Endometrial microvascular endothelial cells (primary cell): ENCODE measurements around the gene COX8A. TPM values are rescaled to one million over a fixed set of nuclear protein-coding genes. Genes with fewer than 3 reads are reported as not detected.

Experiments
- in situ Hi-C: cut with HindIII; loops from 2 replicates; pipeline ENCODE4 v1.10.0; 2017; ENCODE audit warnings: low sequenced_read_pairs, low pct_unique_long_range_greater_than_20kb; ENCODE audit errors: inconsistent ontology term
- total RNA-seq: library from RNA; depleted of rRNA; stranded (reverse); fragments of >200 nt; gene quantifications from one replicate; pipeline ENCODE4 v1.2.3, GENCODE V29; 2015; ENCODE audit errors: inconsistent ontology term

Gene COX8A
- total RNA-seq, 1 donor from 2014 or later, result 596 TPM

DNA sequence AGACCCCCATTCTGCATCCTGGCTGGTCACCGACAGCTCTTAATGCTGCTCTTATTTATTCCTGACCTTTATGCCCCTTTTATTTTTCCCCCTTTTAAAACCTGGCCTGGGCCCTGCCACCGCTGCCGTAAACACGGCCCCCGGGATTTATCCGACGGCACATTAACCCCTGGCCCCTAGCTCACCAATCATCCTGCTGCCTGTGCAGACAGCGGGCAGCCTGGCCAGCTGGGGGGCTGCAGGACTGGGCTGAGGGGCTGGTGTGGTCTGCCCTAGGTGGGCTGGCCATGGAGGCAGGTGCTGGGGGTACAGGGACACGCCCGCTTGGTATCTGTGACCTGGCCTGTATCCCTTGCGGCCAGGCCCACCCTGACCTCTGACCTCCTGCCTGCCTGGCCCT lies 39.9 kb downstream of the COX8A start:
- in situ Hi-C loops, result no loop called here

DNA sequence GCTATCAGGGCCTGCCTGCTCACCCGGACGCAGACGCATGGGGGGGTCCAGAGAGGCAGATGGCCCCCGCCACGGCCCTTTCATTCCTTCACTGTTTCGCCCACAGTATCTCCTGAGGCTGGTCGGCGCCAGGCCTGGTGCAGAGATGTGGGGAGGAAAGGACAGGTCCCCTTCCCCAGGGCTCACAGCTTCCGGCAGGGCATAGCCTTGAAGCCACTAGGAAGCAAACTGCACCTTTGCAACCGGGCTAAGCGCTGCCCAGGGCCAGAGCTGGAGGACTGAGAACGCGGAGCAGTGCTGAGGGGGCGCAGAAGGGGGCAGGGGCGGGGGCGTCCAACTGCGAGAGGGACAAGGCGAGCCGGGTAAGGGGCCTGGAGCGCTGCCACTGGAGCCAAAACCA lies 41.1 kb downstream of the COX8A start:
- in situ Hi-C loops, result no loop called here

- in situ Hi-C loops, result no loop called here
These were observed 41.8 kb downstream of the COX8A start for GRCh38 chr11:64015935-64016845.

GRCh38 chr11:64017945-64018224 lies 43.5 kb downstream of the COX8A start:
- in situ Hi-C loops, result no loop called here

DNA sequence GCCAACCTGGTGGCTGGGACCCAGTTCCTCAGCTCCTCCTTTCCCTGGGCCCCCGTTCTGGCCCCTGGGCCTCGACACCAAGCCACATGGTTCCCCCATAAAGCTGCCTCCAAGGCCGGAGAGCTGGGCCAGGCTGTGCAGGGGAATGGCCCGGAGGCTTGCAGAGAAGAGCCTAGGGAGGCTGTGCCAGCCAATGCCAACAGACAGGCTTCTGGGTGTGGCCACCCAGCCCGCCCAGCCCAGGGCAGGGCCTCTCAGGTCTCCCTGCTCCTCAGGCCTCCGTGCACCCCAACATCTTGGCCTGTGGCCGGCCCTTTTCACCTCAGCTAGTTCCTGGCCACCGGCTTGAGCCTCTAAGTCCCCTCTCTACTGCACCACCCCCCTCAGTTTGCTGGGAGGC lies 43.9 kb downstream of the COX8A start:
- in situ Hi-C loops, result no loop called here

DNA sequence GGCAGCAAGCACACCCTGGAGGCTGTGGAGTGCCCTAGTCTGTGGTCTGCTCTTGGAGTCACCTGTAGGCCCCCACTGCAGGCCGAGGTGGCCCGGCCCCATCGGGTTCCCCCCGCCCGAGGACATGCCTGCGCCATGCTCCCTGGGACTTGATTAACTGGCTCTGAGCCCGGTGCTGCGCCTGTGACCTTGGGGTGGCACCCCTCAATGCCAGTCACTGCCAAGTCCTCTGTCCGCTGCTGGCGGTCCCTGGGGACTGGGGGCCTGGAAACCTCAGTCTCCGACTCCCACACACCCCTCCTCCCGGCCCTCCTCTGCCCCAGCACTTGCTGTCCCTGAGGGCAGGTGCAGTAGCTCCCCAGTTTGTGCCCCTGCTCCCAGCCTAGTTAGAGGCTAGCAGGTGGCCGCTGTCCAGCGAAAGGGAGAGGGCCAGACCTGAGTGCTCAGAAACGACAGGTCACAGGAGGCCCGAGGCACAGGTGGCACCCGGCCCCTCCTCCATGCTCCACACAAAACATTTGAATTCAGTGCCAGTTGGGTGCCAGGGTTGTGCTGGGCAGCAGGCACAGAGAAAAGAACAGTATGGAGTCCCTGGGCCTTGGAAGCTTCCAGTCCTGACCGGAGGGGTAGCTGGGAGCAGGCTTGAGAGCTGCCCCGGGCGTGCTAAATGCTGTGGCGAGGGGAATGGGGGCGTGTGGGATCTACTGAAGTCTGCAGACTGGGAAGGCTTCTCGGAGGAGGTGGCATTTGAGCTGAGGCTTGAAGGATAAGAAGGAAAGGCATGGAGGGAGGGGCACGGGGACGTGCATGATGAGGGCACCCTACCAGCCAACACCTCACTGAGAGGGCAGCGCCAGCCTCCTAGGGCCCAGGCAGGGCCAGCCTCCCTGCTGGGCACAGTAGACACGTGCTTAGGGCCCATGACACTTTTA lies 45.0 kb downstream of the COX8A start:
- in situ Hi-C loops, result no loop called here

DNA sequence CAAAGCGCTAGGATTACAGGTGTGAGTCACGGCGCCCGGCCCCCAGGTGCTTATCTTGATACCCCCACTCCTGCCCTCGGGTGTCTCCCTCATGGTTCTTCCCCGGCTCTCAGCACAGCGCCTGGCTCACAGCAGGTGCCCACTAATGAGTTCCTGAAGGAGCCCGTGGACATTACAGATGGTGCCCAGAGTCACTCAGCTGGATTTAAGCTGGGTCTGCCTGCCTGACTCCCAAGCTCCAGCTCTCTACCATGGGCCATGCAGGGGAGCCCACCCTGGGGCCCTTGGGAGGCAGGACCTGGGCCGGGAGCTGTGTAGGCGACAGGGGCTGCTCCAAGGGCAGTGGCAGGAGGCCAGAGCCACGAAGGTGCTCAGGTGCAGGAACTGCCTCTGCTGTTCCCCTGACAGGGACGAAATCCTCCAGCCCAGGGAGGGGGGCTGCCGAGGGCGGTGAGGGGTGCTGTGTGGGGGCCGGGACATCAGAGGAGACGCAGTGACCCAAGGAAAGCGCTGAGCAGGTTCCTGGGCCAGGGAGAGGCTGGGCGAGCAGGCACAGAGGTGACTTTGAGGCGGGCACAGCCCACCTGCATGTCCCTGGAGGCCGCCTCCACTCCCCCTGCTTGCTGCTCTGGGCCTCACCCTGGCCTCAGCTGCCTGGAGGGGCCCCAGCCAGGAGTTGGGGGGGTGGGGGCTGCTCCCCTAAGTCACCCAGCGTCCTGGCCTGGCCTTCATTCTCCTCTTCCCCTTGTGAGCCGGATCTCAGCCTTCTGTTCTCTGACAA lies 46.7 kb downstream of the COX8A start:
- in situ Hi-C loops, result no loop called here

- in situ Hi-C loops, result no loop called here
These were observed 47.3 kb downstream of the COX8A start for GRCh38 chr11:64021757-64022093.

DNA sequence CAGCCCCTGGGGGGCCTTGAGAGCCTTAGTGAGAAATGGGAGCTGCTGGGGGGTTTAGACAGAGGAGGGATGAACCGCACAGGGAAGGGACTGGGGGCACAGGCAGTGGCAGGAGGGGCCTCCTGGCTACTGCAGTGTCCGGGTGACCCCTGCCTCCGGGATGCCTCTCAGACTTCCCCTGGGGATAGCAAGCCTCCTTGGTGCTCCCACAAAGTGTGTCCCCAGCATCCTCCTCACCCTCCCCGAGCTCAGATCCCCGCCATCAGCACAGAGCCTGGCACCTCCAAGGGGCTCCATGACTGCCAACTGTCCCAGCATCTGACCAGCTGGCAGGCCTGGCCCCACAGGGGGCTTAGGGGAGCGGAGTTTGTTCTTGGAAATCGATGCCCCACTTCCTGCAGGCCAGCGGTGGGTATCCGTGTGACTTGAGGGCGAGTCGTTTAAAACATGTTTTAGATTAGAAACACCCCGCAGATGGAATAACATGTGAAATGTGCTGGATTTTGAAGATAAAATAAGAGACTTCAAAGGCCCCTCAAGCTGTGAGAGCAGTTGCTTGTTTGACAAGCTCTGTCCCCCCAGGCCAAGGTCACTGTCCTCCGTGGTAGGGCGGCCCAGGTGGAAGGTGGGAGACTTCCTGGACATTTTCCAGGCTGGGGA lies 47.8 kb downstream of the COX8A start:
- in situ Hi-C loops, result no loop called here

DNA sequence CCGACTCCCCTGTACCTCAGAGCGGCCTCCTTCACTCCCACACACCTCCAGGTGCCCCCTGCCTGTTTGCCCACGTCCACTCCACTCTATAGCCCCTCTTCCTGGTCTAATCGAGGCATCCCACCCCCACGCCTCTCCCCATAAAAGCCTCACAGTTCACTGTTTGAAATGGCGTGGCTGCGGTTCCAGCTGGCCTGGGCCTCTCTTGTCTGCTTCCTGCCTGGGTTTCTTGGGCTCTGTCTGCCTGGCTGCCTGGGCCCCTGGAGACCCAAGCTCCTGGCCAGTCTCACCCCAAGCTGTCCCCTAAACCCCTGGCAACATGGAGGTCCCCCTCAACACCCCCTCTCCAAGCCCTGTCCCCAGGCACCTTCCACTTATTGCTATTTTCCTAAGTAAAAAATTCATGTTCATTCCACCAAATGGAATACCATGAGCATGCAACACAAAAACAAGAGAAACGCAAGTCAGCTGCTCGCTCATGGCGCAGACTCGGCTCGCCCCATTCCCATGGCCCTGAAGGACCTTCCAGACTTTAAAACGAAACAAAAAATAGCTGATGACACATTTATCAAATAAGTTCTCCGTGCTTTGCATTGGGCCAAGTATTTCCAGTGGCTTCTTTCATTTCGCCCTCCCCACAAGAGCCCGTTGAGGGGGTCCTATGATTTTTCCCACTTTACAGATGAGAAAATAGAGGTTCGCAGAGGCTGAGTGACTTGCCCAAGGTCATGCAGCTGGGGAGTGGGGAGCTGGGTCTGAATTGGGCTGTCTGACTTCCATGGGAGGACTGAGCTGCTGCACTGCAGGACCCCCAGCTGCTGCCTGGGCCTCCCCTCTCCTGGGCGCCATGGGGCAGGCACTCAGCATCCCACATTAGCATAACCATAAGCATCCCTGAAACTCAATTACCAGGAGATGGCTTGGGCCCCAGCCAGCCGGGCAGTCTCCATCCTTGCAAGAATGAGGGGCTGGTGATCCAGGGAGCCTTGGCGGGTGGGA lies 49.6 kb downstream of the COX8A start:
- in situ Hi-C loops, result no loop called here

DNA sequence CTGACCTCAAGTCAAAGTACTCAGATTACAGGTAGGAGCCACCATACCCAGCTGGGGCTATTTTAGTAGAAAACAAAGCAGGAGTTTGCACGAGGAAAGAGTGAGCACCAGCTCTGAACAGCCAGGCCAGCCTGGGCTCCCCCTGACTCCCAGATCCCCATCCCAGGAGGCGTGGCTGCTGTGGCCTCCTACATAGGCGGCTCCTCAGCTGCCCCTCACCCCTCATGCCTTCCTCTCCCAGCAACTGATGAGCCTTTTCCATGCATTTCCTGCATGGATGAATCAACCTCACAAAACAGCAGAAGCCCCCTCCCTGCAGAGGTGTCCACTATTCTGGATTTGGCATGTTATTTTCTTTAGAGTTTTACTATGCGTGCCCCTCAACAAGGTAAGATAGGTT lies 50.8 kb downstream of the COX8A start:
- in situ Hi-C loops, result no loop called here

Other genes with a start within 250 kb of the COX8A start
- 10.6 TPM for gene ZFTA, start 205.8 kb upstream of the COX8A start, total RNA-seq
- gene SPINDOC, start 161.2 kb upstream of the COX8A start, total RNA-seq, result 28.2 TPM
- 20.9 TPM for gene MARK2, start 135.5 kb upstream of the COX8A start, total RNA-seq
- gene RCOR2, start 57.5 kb upstream of the COX8A start, total RNA-seq, result not detected
- gene NAA40, start 35.6 kb upstream of the COX8A start, total RNA-seq, result 20.6 TPM
- gene OTUB1, start 11.8 kb downstream of the COX8A start, total RNA-seq, result 108 TPM
- not detected for gene FLRT1, start 61.3 kb downstream of the COX8A start, total RNA-seq
- 16.0 TPM for gene MACROD1, start 191.5 kb downstream of the COX8A start, total RNA-seq
- gene STIP1, start 211.6 kb downstream of the COX8A start, total RNA-seq, result 303 TPM
- 47.3 TPM for gene FERMT3, start 232.1 kb downstream of the COX8A start, total RNA-seq